ENCODE measurements around the gene ANKS1A. TPM values are rescaled to one million over a fixed set of nuclear protein-coding genes. Genes with fewer than 3 reads are reported as not detected.

ANKS1A gene
- polyA plus RNA-seq, 1 of the 3 experiments (the other 2 are of a cell fraction): 7.6 TPM

- Histone ChIP-seq H3K4me3 (ENCODE audit: low read depth in 2 of 2, low read length in 1 of 2) (no peak overlapping the region), H3F3A (replicated peaks; ENCODE audit: insufficient read depth) (no peaks in the 10 kb centered on the region), H2AFZ (ENCODE audit: low read depth) (no peak overlapping the region), H3K36me3 (replicated peaks in 1 of 2; ENCODE audit: control insufficient read depth in 1 of 2, insufficient read depth in 2 of 2, low read length in 1 of 2) (peaks cover 29 to 62% of the 10 kb centered on the region in 2 experiments), H3K27ac (ENCODE audit: low read depth in 2 of 2, low read length in 1 of 2) (no peak overlapping the region), H3K79me2 (ENCODE audit: insufficient read depth) (no peaks in the 10 kb centered on the region), H4K20me1 (ENCODE audit: insufficient read depth) (no peaks in the 10 kb centered on the region), H3K9ac (no peak overlapping the region), H3K4me2 (no peak overlapping the region), H3K9me3 (no peaks in the 10 kb centered on the region; the same call in 1 of the 2 replicates), H3K4me1 (ENCODE audit: control insufficient read depth in 1 of 2, insufficient read depth in 2 of 2, low read depth in 1 of 2, low read length in 1 of 2) (no peaks in the 10 kb centered on the region; a peak in 1 of 4 replicates), H3K9me2 (no peaks in the 10 kb centered on the region), H3K27me3 (ENCODE audit: insufficient read depth) (no peaks in the 10 kb centered on the region)
- DNase-seq: no peak
- CTCF ChIA-PET: interaction anchor here (1.0 to 2.5 kb wide), 4 partner anchors 13 to 248 kb away, joined by 3 to 21 read pairs (median 4); no protein-coding TSS in a partner anchor
- TF ChIP-seq CHD2 (IDR thresholded peaks at IDR 0.05; ENCODE audit: low read length, partially characterized antibody) (no peak), SIN3A (IDR thresholded peaks at IDR 0.05; ENCODE audit: borderline replicate concordance, low read depth, low read length) (no peak), SMC3 (IDR thresholded peaks at IDR 0.05; ENCODE audit: low read depth, low read length) (no peak), FOXM1 (IDR thresholded peaks at IDR 0.05; ENCODE audit: low read depth) (no peak)
- 97% methylated on average over 3 of the region's 3 CpGs for WGBS (ENCODE audit: low lambda C conversion rate)
- POLR2A ChIA-PET: no interaction called here
These were observed 103.3 kb downstream of the ANKS1A start for GRCh38 chr6:34992376-34992775.

DNA sequence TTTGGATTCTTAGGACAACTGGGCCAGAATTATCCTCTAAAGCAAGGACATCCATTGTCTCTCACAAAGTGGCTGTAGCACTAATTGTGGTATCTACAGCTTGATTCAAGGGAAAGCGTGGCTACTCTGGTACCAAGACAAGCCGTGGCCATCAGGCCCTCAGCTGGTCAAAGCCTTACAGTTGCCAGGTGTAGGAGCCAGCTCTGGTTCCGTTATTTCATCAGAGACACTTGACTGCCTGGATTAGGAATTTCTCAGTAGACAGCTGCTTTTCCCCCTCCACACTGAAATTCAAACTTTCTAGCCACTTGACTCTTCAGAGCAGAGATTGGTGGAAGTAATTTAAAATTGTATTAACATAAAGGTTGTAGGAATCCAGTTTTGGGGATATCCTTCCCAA is 104.2 kb downstream of the ANKS1A start:
- H3K4me3 ChIP-seq (ENCODE audit: low read depth in 2 of 2, low read length in 1 of 2): no peak overlapping the region
- H3K27me3 ChIP-seq (ENCODE audit: insufficient read depth): no peaks in the 10 kb centered on the region
- TF ChIP-seq RAD21 (IDR thresholded peaks at IDR 0.05; ENCODE audit: low read length): no peak
- no peak for TF ChIP-seq NRF1 (IDR thresholded peaks at IDR 0.05; ENCODE audit: low read depth, low read length)
- no peak for TF ChIP-seq GATA2 (CRISPR knock-in tag; IDR thresholded peaks at IDR 0.05)
- no peak for TF ChIP-seq RFX5 (IDR thresholded peaks at IDR 0.05; ENCODE audit: low read length)
- no peak for TF ChIP-seq SMC3 (IDR thresholded peaks at IDR 0.05; ENCODE audit: low read depth, low read length)
- no peak for TF ChIP-seq CTCF (IDR thresholded peaks at IDR 0.05)
- TF ChIP-seq RCOR1 (IDR thresholded peaks at IDR 0.05; ENCODE audit: low read length): no peak
- no peak for TF ChIP-seq EP300 (IDR thresholded peaks at IDR 0.05; ENCODE audit: borderline replicate concordance in 1 of 2, low read depth in 1 of 2, low read length in 1 of 2)
- no peak for TF ChIP-seq TAF1 (IDR thresholded peaks at IDR 0.05; ENCODE audit: borderline replicate concordance, low read depth, low read length)
- H2AFZ ChIP-seq (ENCODE audit: low read depth): no peak overlapping the region
- H3K4me1 ChIP-seq (ENCODE audit: control insufficient read depth in 1 of 2, insufficient read depth in 2 of 2, low read depth in 1 of 2, low read length in 1 of 2): no peaks in the 10 kb centered on the region
- no peak for DNase-seq
- H3K36me3 ChIP-seq (replicated peaks in 1 of 2; ENCODE audit: control insufficient read depth in 1 of 2, insufficient read depth in 2 of 2, low read length in 1 of 2): peaks cover 29 to 60% of the 10 kb centered on the region in 2 experiments
- no peaks in the 10 kb centered on the region for H3F3A ChIP-seq (replicated peaks; ENCODE audit: insufficient read depth)
- ChIA-PET CTCF (interaction anchor here (1.0 to 2.5 kb wide), 4 partner anchors 14 to 247 kb away, joined by 3 to 21 read pairs (median 4); no protein-coding TSS in a partner anchor), POLR2A (no interaction called here)
- no peaks in the 10 kb centered on the region for H4K20me1 ChIP-seq (ENCODE audit: insufficient read depth)
- WGBS (ENCODE audit: low lambda C conversion rate): 87% methylated on average over 3 of the region's 3 CpGs
- no peak overlapping the region for H3K9ac ChIP-seq
- no peaks in the 10 kb centered on the region; the same call in 1 of the 2 replicates for H3K9me3 ChIP-seq
- H3K79me2 ChIP-seq (ENCODE audit: insufficient read depth): no peaks in the 10 kb centered on the region
- no peak overlapping the region for H3K27ac ChIP-seq (ENCODE audit: low read depth in 2 of 2, low read length in 1 of 2)
- no peak overlapping the region for H3K4me2 ChIP-seq
- H3K9me2 ChIP-seq: no peaks in the 10 kb centered on the region
